ENCODE measurements around the gene UGT8. TPM values are rescaled to one million over a fixed set of nuclear protein-coding genes. Genes with fewer than 3 reads are reported as not detected.

The UGT8 gene
- total RNA-seq, 6 experiments from 2014 or later, result not detected

GRCh38 chr4:114593526-114593925, 5.1 kb upstream of the UGT8 start:
- Mint-ChIP-seq H3K9me3 (no peaks in the 10 kb centered on the region), H3K27me3 (ENCODE audit: insufficient read depth) (peaks cover 9% of the 10 kb centered on the region), H3K36me3 (ENCODE audit: low read depth) (no peaks in the 10 kb centered on the region), H3K27ac (no peak overlapping the region), H3K4me1 (ENCODE audit: low read depth) (no peaks in the 10 kb centered on the region), H3K4me3 (no peak overlapping the region)
- DNase-seq, result no peak
- TF ChIP-seq, protein P1, sequence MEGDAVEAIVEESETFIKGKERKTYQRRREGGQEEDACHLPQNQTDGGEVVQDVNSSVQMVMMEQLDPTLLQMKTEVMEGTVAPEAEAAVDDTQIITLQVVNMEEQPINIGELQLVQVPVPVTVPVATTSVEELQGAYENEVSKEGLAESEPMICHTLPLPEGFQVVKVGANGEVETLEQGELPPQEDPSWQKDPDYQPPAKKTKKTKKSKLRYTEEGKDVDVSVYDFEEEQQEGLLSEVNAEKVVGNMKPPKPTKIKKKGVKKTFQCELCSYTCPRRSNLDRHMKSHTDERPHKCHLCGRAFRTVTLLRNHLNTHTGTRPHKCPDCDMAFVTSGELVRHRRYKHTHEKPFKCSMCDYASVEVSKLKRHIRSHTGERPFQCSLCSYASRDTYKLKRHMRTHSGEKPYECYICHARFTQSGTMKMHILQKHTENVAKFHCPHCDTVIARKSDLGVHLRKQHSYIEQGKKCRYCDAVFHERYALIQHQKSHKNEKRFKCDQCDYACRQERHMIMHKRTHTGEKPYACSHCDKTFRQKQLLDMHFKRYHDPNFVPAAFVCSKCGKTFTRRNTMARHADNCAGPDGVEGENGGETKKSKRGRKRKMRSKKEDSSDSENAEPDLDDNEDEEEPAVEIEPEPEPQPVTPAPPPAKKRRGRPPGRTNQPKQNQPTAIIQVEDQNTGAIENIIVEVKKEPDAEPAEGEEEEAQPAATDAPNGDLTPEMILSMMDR (IDR thresholded peaks at IDR 0.05), result no peak

DNA sequence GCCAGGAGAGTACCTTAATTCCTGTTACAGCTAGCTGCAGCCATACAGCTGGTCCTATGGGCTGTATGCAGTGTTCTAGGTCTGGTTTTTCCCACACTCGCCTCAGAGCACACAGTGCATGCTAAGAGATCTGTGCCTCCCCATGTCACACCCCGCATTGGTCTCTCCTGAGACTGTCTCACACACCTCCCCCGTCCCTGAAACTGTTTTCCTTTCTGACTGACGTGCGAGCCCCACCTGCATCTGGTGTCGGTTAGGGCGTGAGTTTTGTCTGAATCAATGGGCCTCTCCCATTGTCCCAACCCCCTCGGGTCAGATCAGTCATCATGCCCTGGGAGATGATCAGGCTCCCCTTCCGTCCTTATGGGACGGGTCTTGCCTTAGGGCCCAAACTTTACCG, 3.4 kb upstream of the UGT8 start:
- H3K4me1 Mint-ChIP-seq (ENCODE audit: low read depth), result no peaks in the 10 kb centered on the region
- peaks cover 21% of the 10 kb centered on the region for H3K27me3 Mint-ChIP-seq (ENCODE audit: insufficient read depth)
- TF ChIP-seq, protein P1 (IDR thresholded peaks at IDR 0.05), result no peak
- H3K9me3 Mint-ChIP-seq, result no peaks in the 10 kb centered on the region
- no peak overlapping the region for H3K4me3 Mint-ChIP-seq
- H3K27ac Mint-ChIP-seq, result no peak overlapping the region
- no peaks in the 10 kb centered on the region for H3K36me3 Mint-ChIP-seq (ENCODE audit: low read depth)
- no peak for DNase-seq

DNA sequence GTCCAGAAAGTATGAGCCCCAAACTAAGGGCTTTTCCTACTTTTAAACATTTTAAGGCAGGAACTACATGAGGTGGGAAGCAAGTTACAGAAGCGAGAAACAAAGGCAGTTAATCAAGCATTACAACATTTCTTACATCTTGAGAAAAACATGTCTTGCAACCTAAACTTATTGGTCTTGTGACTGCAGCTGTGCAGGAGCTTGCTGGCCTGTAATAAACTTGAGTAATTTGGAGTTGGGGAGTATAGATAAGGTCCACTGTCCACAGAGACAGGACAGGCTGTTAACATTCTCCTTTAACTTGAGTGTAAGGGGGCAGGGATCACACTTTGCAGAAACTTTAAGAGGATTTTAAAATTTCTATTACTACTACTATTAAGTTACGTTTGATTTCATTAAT, 2.7 kb upstream of the UGT8 start:
- H3K36me3 Mint-ChIP-seq (ENCODE audit: low read depth), result no peaks in the 10 kb centered on the region
- no peak for DNase-seq
- no peak overlapping the region for H3K4me3 Mint-ChIP-seq
- no peak overlapping the region for H3K27ac Mint-ChIP-seq
- no peaks in the 10 kb centered on the region for H3K9me3 Mint-ChIP-seq
- H3K4me1 Mint-ChIP-seq (ENCODE audit: low read depth), result no peaks in the 10 kb centered on the region
- peaks cover 21% of the 10 kb centered on the region for H3K27me3 Mint-ChIP-seq (ENCODE audit: insufficient read depth)
- TF ChIP-seq, protein P1 (IDR thresholded peaks at IDR 0.05), result no peak

GRCh38 chr4:114597410-114598115, 1.0 kb upstream of the UGT8 start:
- Mint-ChIP-seq H3K9me3 (no peaks in the 10 kb centered on the region), H3K27ac (no peak overlapping the region), H3K27me3 (ENCODE audit: insufficient read depth) (peaks cover 18% of the 10 kb centered on the region), H3K4me1 (ENCODE audit: low read depth) (no peaks in the 10 kb centered on the region), H3K36me3 (ENCODE audit: low read depth) (no peaks in the 10 kb centered on the region), H3K4me3 (peak overlapping the region; percentile 50; the same call in 1 of the 2 replicates)
- DNase-seq, result no peak
- TF ChIP-seq, protein P1 (IDR thresholded peaks at IDR 0.05), result no peak

DNA sequence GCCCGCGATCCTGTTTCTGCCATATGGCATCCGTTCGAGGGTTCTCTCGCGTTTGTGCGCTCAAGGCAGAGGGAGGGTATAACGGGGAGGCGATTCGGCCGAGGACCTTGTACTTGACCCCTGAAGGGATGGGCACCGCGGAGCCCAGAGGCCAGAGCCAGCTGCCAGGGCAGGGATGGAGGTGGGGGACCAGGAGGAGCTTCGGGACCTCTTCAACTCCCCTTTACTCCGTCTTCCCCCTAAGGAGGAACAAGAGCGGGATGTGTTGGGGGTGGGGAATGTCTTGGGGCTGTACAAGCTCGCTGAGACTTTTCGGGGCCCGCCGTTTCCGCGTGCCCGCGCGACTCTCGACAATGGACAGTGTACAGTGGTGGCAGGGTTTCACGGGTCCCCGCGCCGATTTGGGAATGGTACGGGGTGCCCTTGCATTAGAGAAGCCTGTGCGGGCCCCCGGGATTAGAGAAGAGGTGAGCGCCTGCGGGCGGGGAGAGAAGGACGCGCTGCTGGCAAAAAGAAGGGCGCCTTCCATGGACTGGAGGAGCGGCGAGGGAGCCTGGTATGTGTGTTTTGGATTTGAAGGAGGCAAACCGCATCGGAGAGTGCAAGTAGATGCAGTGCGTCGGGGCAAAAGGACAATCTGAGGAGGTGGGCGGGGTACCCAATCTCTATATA, 760 bp downstream of the UGT8 start:
- Mint-ChIP-seq H3K36me3 (ENCODE audit: low read depth) (no peaks in the 10 kb centered on the region), H3K4me3 (no peak overlapping the region; the same call in 1 of the 2 replicates), H3K27ac (no peak overlapping the region), H3K4me1 (ENCODE audit: low read depth) (no peaks in the 10 kb centered on the region), H3K9me3 (no peaks in the 10 kb centered on the region), H3K27me3 (ENCODE audit: insufficient read depth) (peaks cover 14% of the 10 kb centered on the region)
- no peak for DNase-seq
- TF ChIP-seq, protein P1 (IDR thresholded peaks at IDR 0.05), result no peak

All from HFFc6 (cell line).